Activated CD8-positive, alpha-beta T cell treated with anti-CD3 and anti-CD28 coated beads for 36 hours (primary cell): Measurements from ENCODE around the gene ATP5ME. TPM values are rescaled to one million over a fixed set of nuclear protein-coding genes. Genes with fewer than 3 reads are reported as not detected.

Experiments
- ATAC-seq: fragments of 200-7000 bp; cut with Tn5 transposase; one replicate; pipeline ENCODE4 v1.10.0; 2021; ENCODE audit warnings: mild to moderate bottlenecking, moderate library complexity
- CTCF ChIA-PET: fragments of 350-600 bp; sonication (Branson Sonifier 250); formaldehyde crosslinking; loops from one replicate; lab custom pipeline; 2021; ENCODE audit warnings: antibody characterized with exemption; lab: Charles Lee
- POLR2A ChIA-PET: fragments of 350-600 bp; sonication (Branson Sonifier 250); formaldehyde crosslinking; loops from one replicate; lab custom pipeline; 2021; ENCODE audit warnings: antibody characterized with exemption; lab: Charles Lee
- DNase-seq: peaks from one replicate; pipeline ENCODE4 v3.0.0-alpha.2; 2020
- H3K27ac Mint-ChIP-seq: one replicate; pipeline ENCODE4 v1.8.0; 2021; ENCODE audit warnings: mild to moderate bottlenecking, mixed read lengths
- H3K27me3 Mint-ChIP-seq: one replicate; pipeline ENCODE4 v1.8.0; 2021; ENCODE audit warnings: mixed read lengths
- H3K36me3 Mint-ChIP-seq: one replicate; pipeline ENCODE4 v1.8.0; 2021; ENCODE audit warnings: low read depth, mixed read lengths
- H3K4me1 Mint-ChIP-seq: one replicate; pipeline ENCODE4 v1.8.0; 2021; ENCODE audit warnings: low read depth, mixed read lengths
- H3K4me3 Mint-ChIP-seq: one replicate; pipeline ENCODE4 v1.8.0; 2021; ENCODE audit warnings: mild to moderate bottlenecking, moderate library complexity, mixed read lengths
- H3K9me3 Mint-ChIP-seq: one replicate; pipeline ENCODE4 v1.8.0; 2021; ENCODE audit warnings: mixed read lengths
- CTCF ChIP-seq: fragments of 200-600 bp; IDR thresholded peaks from one replicate; pipeline ENCODE4 v1.8.0; 2022; ENCODE audit warnings: antibody characterized with exemption, mild to moderate bottlenecking
- intact Hi-C: fragments of 100-400 bp; cut with micrococcal nuclease; formaldehyde crosslinking; loops from one replicate; pipeline ENCODE4 v1.10.0; 2022
- total RNA-seq, 2 experiments: library from RNA; stranded (reverse); gene quantifications; one replicate each; pipeline ENCODE4 v1.2.3, GENCODE V29; 2021

The ATP5ME gene
- total RNA-seq, 2 experiments from 2014 or later = 221 to 234 TPM

- Mint-ChIP-seq H3K9me3 (no peaks in the 10 kb centered on the region), H3K4me1 (peaks cover 7% of the 10 kb centered on the region), H3K27ac (no peak overlapping the region), H3K4me3 (no peak overlapping the region), H3K36me3 (no peaks in the 10 kb centered on the region), H3K27me3 (peaks cover 11% of the 10 kb centered on the region)
- ChIA-PET CTCF (interaction anchor here (0.6 to 1.8 kb wide), 5 partner anchors 9 to 327 kb away, joined by 3 to 11 read pairs (median 4); partner anchors contain the start of genes ATP5ME and MYL5), POLR2A (interaction anchor here (1.1 kb wide), 1 partner anchor 26 kb away, joined by 4 read pairs; no protein-coding TSS in a partner anchor)
- TF ChIP-seq CTCF = no peak
- intact Hi-C loops = no loop called here
- DNase-seq (no peak), ATAC-seq (no peak)
Observed at GRCh38 chr4:683247-683897, 9.3 kb upstream of the ATP5ME start.

DNA sequence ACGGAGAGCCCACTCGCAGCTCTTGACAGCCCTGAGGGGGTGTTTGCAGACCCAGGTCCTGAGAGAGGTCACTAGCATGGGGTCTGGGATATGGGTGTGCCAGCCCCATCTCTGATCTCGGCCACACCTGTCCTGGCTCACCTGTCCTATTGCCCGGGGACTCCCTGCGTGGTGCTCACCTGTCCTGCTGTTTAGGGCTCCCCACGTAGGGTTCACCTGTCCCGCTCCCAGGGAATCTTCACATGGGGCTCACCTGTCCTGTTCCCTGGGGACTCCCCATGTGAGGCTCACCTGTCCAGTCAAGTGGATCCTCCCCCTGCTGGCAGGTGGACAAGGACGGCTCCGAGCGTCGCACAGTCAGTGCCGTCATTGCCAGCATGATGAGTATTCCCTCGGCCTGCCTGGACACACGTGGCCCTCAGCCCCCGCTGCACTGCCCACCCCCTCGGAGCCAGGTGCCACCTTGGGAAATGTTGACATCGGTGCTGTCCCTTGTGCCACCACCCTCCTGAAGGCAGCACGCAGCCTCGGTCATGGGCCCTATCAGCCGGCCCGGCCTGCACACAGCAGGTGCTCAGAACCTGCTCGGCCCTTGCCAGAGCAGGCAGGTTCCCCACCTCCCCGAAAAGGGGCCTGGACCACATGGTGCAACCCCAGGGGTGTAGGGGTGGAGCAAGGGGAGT lies 8.6 kb upstream of the ATP5ME start:
- Mint-ChIP-seq H3K27ac (no peak overlapping the region), H3K36me3 (no peaks in the 10 kb centered on the region), H3K9me3 (no peaks in the 10 kb centered on the region), H3K27me3 (peaks cover 6% of the 10 kb centered on the region), H3K4me1 (peaks cover 7% of the 10 kb centered on the region), H3K4me3 (no peak overlapping the region)
- intact Hi-C loops = no loop called here
- no peak for DNase-seq
- no peak for TF ChIP-seq CTCF
- ChIA-PET CTCF (no interaction called here), POLR2A (no interaction called here)
- no peak for ATAC-seq

GRCh38 chr4:681736-682451 lies 7.8 kb upstream of the ATP5ME start:
- DNase-seq (peak; percentile 54), ATAC-seq (peak; percentile 25)
- Mint-ChIP-seq H3K9me3 (no peaks in the 10 kb centered on the region), H3K4me3 (peak overlapping the region; percentile 45), H3K27ac (no peak overlapping the region), H3K4me1 (peaks cover 7% of the 10 kb centered on the region), H3K27me3 (peaks cover 5% of the 10 kb centered on the region), H3K36me3 (no peaks in the 10 kb centered on the region)
- ChIA-PET CTCF (no interaction called here), POLR2A (no interaction called here)
- TF ChIP-seq CTCF = no peak
- intact Hi-C loops = no loop called here

- ChIA-PET POLR2A (interaction anchor here (0.6 kb wide), 1 partner anchor 198 kb away, joined by 3 read pairs; no protein-coding TSS in a partner anchor), CTCF (no interaction called here)
- peaks cover 8% of the 10 kb centered on the region for H3K4me1 Mint-ChIP-seq
- H3K4me3 Mint-ChIP-seq = peak overlapping the region; percentile 70
- no peaks in the 10 kb centered on the region for H3K9me3 Mint-ChIP-seq
- DNase-seq = peak; percentile 79
- H3K36me3 Mint-ChIP-seq = no peaks in the 10 kb centered on the region
- peak overlapping the region; percentile 74 for H3K27ac Mint-ChIP-seq
- peaks cover 5% of the 10 kb centered on the region for H3K27me3 Mint-ChIP-seq
- peak; percentile 76 for ATAC-seq
- TF ChIP-seq CTCF = no peak
- intact Hi-C loops = no loop called here
Observed at GRCh38 chr4:680928-681645, 7.0 kb upstream of the ATP5ME start.
